HG02642 (cell line): ENCODE results near the gene ZNF124.
"Not testable (repeated sequence)": the region's sequence is repeated elsewhere in the genome, so short reads cannot be mapped to it uniquely, and the experiment has no call there.

ENCODE experiments used
- ATAC-seq: cut with Tn5 transposase; IDR thresholded peaks from one replicate; pipeline ENCODE4 v1.9.1; 2021; ENCODE audit warnings: mild to moderate bottlenecking; ENCODE audit not compliant: unreplicated experiment, poor library complexity

ZNF124 gene

GRCh38 chr1:247171875-247172563 is at the start of gene ZNF124:
TSS of gene ZNF124 (minus strand) at chr1:247172020. CDS start at chr1:247171877, 143 bp downstream.
- peak; percentile 99 for ATAC-seq

- not testable (repeated sequence) for ATAC-seq
These were observed 48.5 kb upstream of the ZNF124 start for GRCh38 chr1:247220280-247220679.

- ATAC-seq, result no peak
These were observed 46.4 kb upstream of the ZNF124 start for GRCh38 chr1:247218121-247218651.

- ATAC-seq, result no peak
These were observed 44.4 kb upstream of the ZNF124 start for GRCh38 chr1:247216261-247216660.

GRCh38 chr1:247212627-247213617 is 41.1 kb upstream of the ZNF124 start:
- ATAC-seq, result no peak

- ATAC-seq, result peak; percentile 54
These were observed 40.2 kb upstream of the ZNF124 start for GRCh38 chr1:247212012-247212411.

GRCh38 chr1:247211339-247211738 is 39.5 kb upstream of the ZNF124 start:
- ATAC-seq, result no peak

- ATAC-seq, result peak; percentile 95
These were observed 38.7 kb upstream of the ZNF124 start for GRCh38 chr1:247210376-247211117.

- ATAC-seq, result no peak
These were observed 38.2 kb upstream of the ZNF124 start for GRCh38 chr1:247210062-247210375.

GRCh38 chr1:247209396-247209795 is 37.6 kb upstream of the ZNF124 start:
- no peak for ATAC-seq

- no peak for ATAC-seq
These were observed 32.4 kb upstream of the ZNF124 start for GRCh38 chr1:247204177-247204647.

- ATAC-seq, result no peak
These were observed 27.0 kb upstream of the ZNF124 start for GRCh38 chr1:247198781-247199180.

- no peak for ATAC-seq
These were observed 22.1 kb upstream of the ZNF124 start for GRCh38 chr1:247193958-247194357.

GRCh38 chr1:247189981-247190798 is 18.4 kb upstream of the ZNF124 start:
- no peak for ATAC-seq

- no peak for ATAC-seq
These were observed 13.8 kb upstream of the ZNF124 start for GRCh38 chr1:247185667-247186066.

GRCh38 chr1:247184254-247184653 is 12.4 kb upstream of the ZNF124 start:
- ATAC-seq, result no peak

- no peak for ATAC-seq
These were observed 11.2 kb upstream of the ZNF124 start for GRCh38 chr1:247182994-247183393.

- no peak for ATAC-seq
These were observed 8.8 kb upstream of the ZNF124 start for GRCh38 chr1:247180581-247180980.

- ATAC-seq, result no peak
These were observed 5.9 kb upstream of the ZNF124 start for GRCh38 chr1:247177755-247178154.

GRCh38 chr1:247175458-247175857 is 3.6 kb upstream of the ZNF124 start:
- no peak for ATAC-seq
